Glutamatergic neuron (in vitro differentiated cells): ENCODE results near the gene ABLIM1. TPM values are rescaled to one million over a fixed set of nuclear protein-coding genes. Genes with fewer than 3 reads are reported as not detected.

Source experiments
- DNase-seq: peaks from one replicate; pipeline ENCODE4 v3.0.0; 2022
- H3K27ac Mint-ChIP-seq: one replicate; pipeline ENCODE4 v1.8.0; 2020; ENCODE audit warnings: mild to moderate bottlenecking, mixed read lengths, inconsistent platforms; ENCODE audit not compliant: unreplicated experiment
- H3K27me3 Mint-ChIP-seq: one replicate; pipeline ENCODE4 v1.8.0; 2020; ENCODE audit warnings: mild to moderate bottlenecking, moderate library complexity, mixed read lengths, inconsistent platforms; ENCODE audit not compliant: unreplicated experiment
- H3K36me3 Mint-ChIP-seq: one replicate; pipeline ENCODE4 v1.8.0; 2020; ENCODE audit warnings: mild to moderate bottlenecking, mixed read lengths, inconsistent platforms; ENCODE audit not compliant: unreplicated experiment
- H3K4me1 Mint-ChIP-seq: one replicate; pipeline ENCODE4 v1.8.0; 2020; ENCODE audit warnings: mild to moderate bottlenecking, low read depth, mixed read lengths, inconsistent platforms; ENCODE audit not compliant: unreplicated experiment
- H3K4me3 Mint-ChIP-seq: one replicate; pipeline ENCODE4 v1.8.0; 2020; ENCODE audit warnings: mild to moderate bottlenecking, mixed read lengths, inconsistent platforms; ENCODE audit not compliant: unreplicated experiment
- H3K9me3 Mint-ChIP-seq: one replicate; pipeline ENCODE4 v1.8.0; 2020; ENCODE audit warnings: mild to moderate bottlenecking, moderate library complexity, mixed read lengths, inconsistent platforms; ENCODE audit not compliant: unreplicated experiment
- total RNA-seq: library from RNA; stranded (reverse); fragmentation: NEBNext Ultra II Directional; extraction: Animal tissue kit (Norgen Biotek cat#: 25700); gene quantifications from one replicate; pipeline ENCODE4 v1.2.1, GENCODE V29; 2021; ENCODE audit not compliant: unreplicated experiment
- TF ChIP-seq, protein P1 (sequence below): fragments of 200-600 bp; sonication (generic); IDR thresholded peaks from one replicate; pipeline ENCODE4 v1.5.0; 2021; ENCODE audit not compliant: partially characterized antibody, unreplicated experiment

ABLIM1 gene
- total RNA-seq, 1 donor from 2014 or later, result 25.7 TPM

DNA sequence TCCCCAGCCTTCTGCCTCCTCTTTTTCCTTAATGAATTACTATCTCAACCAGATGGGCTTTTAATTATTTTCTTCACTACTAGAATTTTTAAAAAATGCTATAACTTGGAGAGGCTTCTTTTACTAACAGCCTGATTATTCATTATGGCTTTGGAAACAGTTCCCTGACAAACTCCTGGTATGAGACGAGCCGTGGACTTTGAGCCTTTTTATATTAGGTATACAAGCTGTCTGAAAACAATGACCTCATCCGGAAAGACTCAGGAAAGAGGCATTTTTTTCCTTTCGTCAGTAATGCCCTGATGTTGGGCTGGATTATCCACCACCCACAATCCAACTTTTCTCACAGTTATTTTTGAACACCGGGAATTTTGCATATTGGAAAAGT lies 26.7 kb upstream of the ABLIM1 start:
- no peak overlapping the region for H3K27ac Mint-ChIP-seq

DNA sequence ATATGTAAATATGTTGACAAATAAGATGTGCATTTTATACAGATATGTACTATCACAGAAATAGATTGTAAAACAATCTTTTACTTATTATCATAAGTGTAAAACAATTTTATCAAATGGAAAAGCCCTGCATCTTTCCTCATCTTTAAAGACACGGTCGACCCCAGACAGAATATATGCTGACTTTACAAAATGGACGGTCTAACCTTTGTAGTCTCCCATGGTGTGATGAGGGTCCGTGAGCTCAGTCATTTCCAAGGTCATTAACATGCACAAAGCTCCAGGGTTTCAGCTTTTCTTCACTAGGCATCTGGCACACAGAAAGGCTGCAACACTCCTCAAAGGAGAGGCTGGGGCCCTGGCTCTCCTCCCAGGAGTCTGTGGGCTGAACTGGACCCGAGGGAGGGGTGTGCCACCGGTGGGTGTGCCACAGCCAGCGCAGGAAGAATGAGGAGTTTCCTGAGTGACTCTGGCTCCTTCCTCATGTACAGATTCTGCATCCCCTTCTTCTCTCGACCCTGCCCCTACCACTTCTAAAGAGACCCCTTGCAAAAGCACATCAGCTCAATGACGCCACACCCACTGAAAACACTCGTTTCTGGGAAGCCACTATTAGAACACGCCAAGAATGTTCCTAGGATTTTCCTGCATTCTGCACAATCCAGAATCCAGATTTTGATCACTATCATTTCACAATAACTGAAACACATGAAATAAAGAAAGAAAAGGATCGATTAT lies 26.2 kb upstream of the ABLIM1 start:
- TF ChIP-seq, protein P1, sequence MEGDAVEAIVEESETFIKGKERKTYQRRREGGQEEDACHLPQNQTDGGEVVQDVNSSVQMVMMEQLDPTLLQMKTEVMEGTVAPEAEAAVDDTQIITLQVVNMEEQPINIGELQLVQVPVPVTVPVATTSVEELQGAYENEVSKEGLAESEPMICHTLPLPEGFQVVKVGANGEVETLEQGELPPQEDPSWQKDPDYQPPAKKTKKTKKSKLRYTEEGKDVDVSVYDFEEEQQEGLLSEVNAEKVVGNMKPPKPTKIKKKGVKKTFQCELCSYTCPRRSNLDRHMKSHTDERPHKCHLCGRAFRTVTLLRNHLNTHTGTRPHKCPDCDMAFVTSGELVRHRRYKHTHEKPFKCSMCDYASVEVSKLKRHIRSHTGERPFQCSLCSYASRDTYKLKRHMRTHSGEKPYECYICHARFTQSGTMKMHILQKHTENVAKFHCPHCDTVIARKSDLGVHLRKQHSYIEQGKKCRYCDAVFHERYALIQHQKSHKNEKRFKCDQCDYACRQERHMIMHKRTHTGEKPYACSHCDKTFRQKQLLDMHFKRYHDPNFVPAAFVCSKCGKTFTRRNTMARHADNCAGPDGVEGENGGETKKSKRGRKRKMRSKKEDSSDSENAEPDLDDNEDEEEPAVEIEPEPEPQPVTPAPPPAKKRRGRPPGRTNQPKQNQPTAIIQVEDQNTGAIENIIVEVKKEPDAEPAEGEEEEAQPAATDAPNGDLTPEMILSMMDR, result no peak
- Mint-ChIP-seq H3K9me3 (no peaks in the 10 kb centered on the region), H3K4me3 (no peak overlapping the region), H3K4me1 (peaks cover 4% of the 10 kb centered on the region), H3K27ac (no peak overlapping the region), H3K36me3 (no peaks in the 10 kb centered on the region), H3K27me3 (no peaks in the 10 kb centered on the region)
- DNase-seq, result no peak

More for the DNA sequence above, 26.7 kb upstream of the ABLIM1 start:
- Mint-ChIP-seq H3K4me3 (no peak overlapping the region), H3K4me1 (peaks cover 4% of the 10 kb centered on the region), H3K27me3 (no peaks in the 10 kb centered on the region), H3K36me3 (no peaks in the 10 kb centered on the region), H3K9me3 (no peaks in the 10 kb centered on the region)
- TF ChIP-seq, protein P1, result no peak
- no peak for DNase-seq

DNA sequence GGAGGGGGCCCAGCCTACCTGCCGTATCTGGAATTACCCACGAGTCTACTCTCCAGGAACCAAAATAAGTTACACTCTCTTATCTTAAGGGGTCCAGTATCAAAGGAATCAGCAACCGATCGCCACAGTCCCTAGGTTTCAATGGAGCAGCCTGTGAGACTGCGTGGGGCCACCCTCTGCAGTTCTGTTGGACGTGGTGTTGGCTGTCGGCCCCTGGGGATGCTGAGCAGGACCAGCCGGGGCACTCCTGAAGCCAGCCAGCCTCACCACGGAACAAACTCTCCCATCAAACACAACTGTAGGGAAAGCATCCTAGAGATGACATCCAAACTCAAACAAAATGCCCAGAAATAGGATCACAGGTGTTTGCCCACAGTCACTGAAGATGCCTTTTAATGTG lies 25.5 kb upstream of the ABLIM1 start:
- TF ChIP-seq, protein P1, result no peak
- no peak for DNase-seq
- Mint-ChIP-seq H3K27ac (no peak overlapping the region), H3K9me3 (no peaks in the 10 kb centered on the region), H3K4me3 (no peak overlapping the region), H3K36me3 (no peaks in the 10 kb centered on the region), H3K27me3 (no peaks in the 10 kb centered on the region), H3K4me1 (peaks cover 4% of the 10 kb centered on the region)

DNA sequence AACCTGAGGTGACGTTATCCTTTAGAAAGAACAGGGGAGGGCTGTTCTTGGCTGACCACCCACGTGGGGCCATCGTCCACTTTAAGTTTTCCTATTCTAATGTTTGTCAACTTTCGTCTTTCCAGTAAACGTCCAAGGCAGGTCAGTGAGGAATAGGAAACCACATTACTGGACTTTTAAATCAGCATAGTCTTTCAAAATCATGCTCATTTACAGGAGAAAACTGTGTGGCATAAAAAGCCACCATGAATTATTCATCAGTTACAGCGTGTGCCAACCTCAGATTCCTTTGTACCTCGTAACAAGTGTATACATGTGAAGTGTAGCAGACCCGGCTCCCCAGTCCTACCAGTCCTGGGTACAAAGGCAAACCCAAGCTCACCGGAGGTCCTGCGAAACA lies 25.1 kb upstream of the ABLIM1 start:
- no peaks in the 10 kb centered on the region for H3K36me3 Mint-ChIP-seq
- peaks cover 4% of the 10 kb centered on the region for H3K4me1 Mint-ChIP-seq
- H3K4me3 Mint-ChIP-seq, result no peak overlapping the region
- DNase-seq, result no peak
- no peaks in the 10 kb centered on the region for H3K27me3 Mint-ChIP-seq
- no peak overlapping the region for H3K27ac Mint-ChIP-seq
- H3K9me3 Mint-ChIP-seq, result no peaks in the 10 kb centered on the region
- TF ChIP-seq, protein P1, result no peak

DNA sequence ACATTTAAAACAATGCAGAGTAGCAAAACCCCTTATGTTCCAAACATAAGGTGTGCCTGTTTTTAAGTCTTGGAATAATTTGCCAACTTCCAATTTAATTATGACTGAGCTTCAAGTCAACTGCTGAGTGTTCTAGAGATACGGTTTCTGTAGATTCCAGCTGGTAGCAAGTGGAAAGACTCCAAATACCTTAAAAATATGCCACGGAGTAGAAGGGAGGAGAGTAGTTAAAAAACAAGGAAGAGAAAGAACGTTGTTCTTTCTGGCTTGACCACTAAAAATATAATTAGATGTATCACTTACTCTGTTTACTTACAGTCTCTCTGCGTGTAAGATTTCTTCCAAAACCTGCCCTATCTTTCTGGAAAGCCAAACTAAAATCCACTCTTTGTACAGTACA lies 24.5 kb upstream of the ABLIM1 start:
- Mint-ChIP-seq H3K4me1 (peaks cover 4% of the 10 kb centered on the region), H3K4me3 (no peak overlapping the region), H3K27ac (no peak overlapping the region), H3K9me3 (no peaks in the 10 kb centered on the region), H3K36me3 (no peaks in the 10 kb centered on the region), H3K27me3 (no peaks in the 10 kb centered on the region)
- TF ChIP-seq, protein P1, result no peak
- no peak for DNase-seq
